Measurements from ENCODE around the gene OPN4. TPM values are rescaled to one million over a fixed set of nuclear protein-coding genes. Genes with fewer than 3 reads are reported as not detected.
A peak's percentile ranks its signal among the peaks of the same experiment; 100 is the strongest.

OPN4 gene
- total and polyA plus RNA-seq, 2 of the 8 experiments (the other 6 are each of a cell fraction or from before 2014, with no cell fraction given): not detected

DNA sequence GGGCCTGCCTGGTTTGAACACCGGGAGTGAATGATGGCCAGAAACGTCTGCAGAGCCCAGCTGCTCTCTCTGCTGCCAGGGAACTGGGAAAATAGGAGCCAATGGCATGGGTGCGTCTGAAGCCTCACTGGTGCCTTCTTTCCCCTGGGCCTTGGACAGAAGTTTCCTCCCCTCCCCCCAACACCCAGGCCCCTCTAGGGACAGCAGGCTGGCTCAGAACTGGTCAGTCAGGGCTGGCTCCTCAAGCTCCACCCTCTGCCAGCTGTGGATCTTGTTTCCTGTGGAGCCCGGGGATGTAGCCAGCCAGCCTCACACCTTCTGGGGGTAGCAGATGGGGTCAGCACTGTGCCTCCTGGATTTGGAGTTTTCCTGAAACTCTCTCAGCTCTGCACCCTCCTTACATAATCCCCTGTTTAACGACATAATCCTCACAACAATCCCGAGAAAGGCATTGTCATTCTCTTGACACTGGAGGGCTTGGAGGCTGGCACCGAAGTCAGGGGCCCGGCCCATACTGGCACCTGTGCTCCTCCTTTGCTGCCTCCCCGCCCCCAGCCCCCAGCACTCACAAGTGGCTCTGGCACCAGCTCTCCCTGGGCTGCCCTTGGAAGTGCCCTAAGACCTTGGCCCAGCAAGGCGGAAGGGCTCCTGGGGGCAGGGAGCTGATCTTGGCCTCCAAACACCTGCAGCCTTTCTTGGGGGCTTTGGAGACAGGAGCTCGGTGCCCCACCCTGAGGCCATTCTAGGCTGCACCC, 19.7 kb downstream of the OPN4 start:
- no peak overlapping the region; a peak in 1 of 4 replicates for H3K4me2 ChIP-seq (ENCODE audit: insufficient read depth in 1 of 2, low read depth in 2 of 2, low read length in 2 of 2)
- H3K18ac ChIP-seq (ENCODE audit: extremely low read depth, low read length): no peak overlapping the region
- no peak overlapping the region for H2BK15ac ChIP-seq (ENCODE audit: low read length)
- CTCF ChIA-PET (ENCODE audit: partially characterized antibody): interaction anchor here (0.6 to 4.9 kb wide), 12 partner anchors 10 to 286 kb away, joined by 3 to 50 read pairs (median 4); no protein-coding TSS in a partner anchor
- H2AFZ ChIP-seq (ENCODE audit: low read length): no peak overlapping the region
- no peak overlapping the region for H2BK120ac ChIP-seq (replicated peaks; ENCODE audit: low read depth, low read length)
- TF ChIP-seq ASH2L (IDR thresholded peaks at IDR 0.05; ENCODE audit: low read length) (peak; percentile 40), TAF1 (IDR thresholded peaks at IDR 0.05; ENCODE audit: low read depth, low read length) (no peak)
- no peak for DNase-seq (ENCODE audit: low read depth in 1 of 2, low spot score in 2 of 2)
- no peak for FAIRE-seq
- WGBS, 2 experiments (ENCODE audit: extremely low coverage in 1 of 2, insufficient coverage in 1 of 2, insufficient read length in 1 of 2, insufficient replicate concordance in 2 of 2, low coverage in 1 of 2, low lambda C conversion rate in 2 of 2, missing lambda C conversion rate in 1 of 2): 78% methylated on average over 11 of the region's 11 CpGs; no CpG with 5 or more reads in 1 of the 2 experiments
- no peak overlapping the region for H3K4me3 ChIP-seq (ENCODE audit: extremely low read depth in 1 of 4, insufficient read depth in 2 of 4, low read depth in 3 of 4, low read length in 4 of 4)
- H2AK5ac ChIP-seq (ENCODE audit: low read depth, low read length): no peak overlapping the region
- no peak overlapping the region for H4K8ac ChIP-seq (ENCODE audit: extremely low read depth, insufficient read depth, low read length)
- no peaks in the 10 kb centered on the region for H3K23me2 ChIP-seq (ENCODE audit: low read depth, low read length)
- H2BK5ac ChIP-seq (ENCODE audit: low read depth, low read length): no peak overlapping the region
- H3K14ac ChIP-seq (ENCODE audit: insufficient read length): no peak overlapping the region
- no peak overlapping the region for H3K9ac ChIP-seq (replicated peaks in 1 of 4; ENCODE audit: extremely low read depth in 1 of 4, low read depth in 3 of 4, low read length in 3 of 4)
- H2BK20ac ChIP-seq (ENCODE audit: low read length): no peak overlapping the region
- no peak overlapping the region for H2BK12ac ChIP-seq (ENCODE audit: low read depth, low read length)
- H3K79me1 ChIP-seq (ENCODE audit: low read depth, low read length): no peaks in the 10 kb centered on the region
- no peak overlapping the region for H3K4ac ChIP-seq (replicated peaks; ENCODE audit: insufficient read length, low read depth, low read length)
- POLR2A ChIA-PET (ENCODE audit: partially characterized antibody): interaction anchor here (1.5 to 1.9 kb wide), 2 partner anchors 8 to 10 kb away, joined by 4 read pairs; no protein-coding TSS in a partner anchor
- no peaks in the 10 kb centered on the region for H3K9me3 ChIP-seq (ENCODE audit: insufficient read depth in 2 of 2, low read depth in 1 of 2, low read length in 1 of 2)
- no peak overlapping the region for H3K27ac ChIP-seq (ENCODE audit: low read depth, low read length)
- no peaks in the 10 kb centered on the region for H3K27me3 ChIP-seq (replicated peaks in 1 of 4; ENCODE audit: control insufficient read depth in 3 of 4, extremely low read depth in 1 of 4, insufficient read depth in 3 of 4, low read length in 3 of 4)
- H3K56ac ChIP-seq (replicated peaks; ENCODE audit: insufficient read length, low read depth, low read length): no peak overlapping the region
- H4K20me1 ChIP-seq (replicated peaks in 1 of 2; ENCODE audit: control insufficient read depth in 1 of 2, insufficient read depth in 2 of 2, low read length in 2 of 2): no peaks in the 10 kb centered on the region
- no peak overlapping the region for H4K5ac ChIP-seq (ENCODE audit: insufficient read length, low read depth, low read length)
- H3K36me3 ChIP-seq (ENCODE audit: control insufficient read depth in 2 of 4, insufficient read depth in 4 of 4, low read length in 3 of 4): no peaks in the 10 kb centered on the region
- H3K4me1 ChIP-seq (replicated peaks in 1 of 4; ENCODE audit: control insufficient read depth in 3 of 4, insufficient read depth in 4 of 4, low read length in 3 of 4): peaks cover 3 to 38% (median 21%) of the 10 kb centered on the region in 4 experiments
- H3K79me2 ChIP-seq (ENCODE audit: control insufficient read depth in 1 of 2, insufficient read depth in 2 of 2, low read length in 2 of 2): no peaks in the 10 kb centered on the region
- no peak overlapping the region for H4K91ac ChIP-seq (replicated peaks; ENCODE audit: insufficient read length, low read length)
- no peak overlapping the region for H3K23ac ChIP-seq (ENCODE audit: insufficient read length)

All from H1 (cell line).